K562 (cell line): ENCODE results near the gene CTSW.

Source experiments
- CBFA2T2 ChIP-seq: fragments of 450-650 bp; conservative IDR thresholded peaks from 2 replicates; pipeline ENCODE4 v1.6.1; 2017; ENCODE audit warnings: mild to moderate bottlenecking
- CTCF ChIP-seq, 3 experiments: IDR thresholded peaks in 2 of 3; conservative IDR thresholded peaks in 1 of 3; 2 replicates each; pipeline ENCODE4 v1.5.1; 2011 to 2012; ENCODE audit warnings: low read length in 3 of 3, mild to moderate bottlenecking in 3 of 3, control low read depth in 2 of 3, improper control_type of control experiment in 1 of 3, inconsistent platforms in 1 of 3, low read depth in 1 of 3, mixed read lengths in 1 of 3, moderate library complexity in 1 of 3; ENCODE audit not compliant: insufficient read depth in 2 of 3
- ELF1 ChIP-seq: fragments of 200-800 bp; sonication (Bioruptor generic); IDR thresholded peaks from 2 replicates; pipeline ENCODE4 v1.6.1; 2016; ENCODE audit warnings: missing genetic modification characterization, missing compliant biosample characterization
- FOXK2 ChIP-seq, 2 experiments: fragments of 450-650 bp; IDR thresholded peaks in 1 of 2; conservative IDR thresholded peaks in 1 of 2; 2 replicates each; pipeline ENCODE4 v1.6.1; 2016; ENCODE audit warnings: low read depth in 2 of 2, mild to moderate bottlenecking in 1 of 2
- L3MBTL2 ChIP-seq: fragments of 450-650 bp; IDR thresholded peaks from 2 replicates; pipeline ENCODE4 v1.6.1; 2016; ENCODE audit warnings: mild to moderate bottlenecking, moderate library complexity
- MEF2A ChIP-seq: IDR thresholded peaks from 2 replicates; pipeline ENCODE4 v1.6.1; 2011; ENCODE audit warnings: low read depth, mild to moderate bottlenecking, low read length, moderate library complexity; ENCODE audit not compliant: control insufficient read depth
- NFYB ChIP-seq: IDR thresholded peaks from 2 replicates; pipeline ENCODE4 v1.6.1; 2011; ENCODE audit warnings: mild to moderate bottlenecking, moderate library complexity; ENCODE audit not compliant: insufficient read length; ENCODE audit errors: extremely low read depth
- TEAD4 ChIP-seq, 2 experiments: sonication (generic) in 1 of 2; formaldehyde crosslinking in 1 of 2; IDR thresholded peaks; 2 replicates each; pipeline versions ENCODE4 v1.6.1 to v1.8.0; 2012 to 2022; ENCODE audit warnings: borderline replicate concordance in 1 of 2, inconsistent platforms in 1 of 2, low read length in 1 of 2, mild to moderate bottlenecking in 1 of 2, missing genetic modification reagents in 1 of 2
- ZHX1 ChIP-seq: fragments of 150-350 bp; conservative IDR thresholded peaks from 2 replicates; pipeline ENCODE4 v1.6.1; 2014; ENCODE audit warnings: low read length
- ZNF311 ChIP-seq: fragments of 250-450 bp; sonication (Bioruptor Pico); IDR thresholded peaks from 2 replicates; pipeline ENCODE4 v1.4.0; 2020; ENCODE audit warnings: mild to moderate bottlenecking, moderate library complexity
- ZNF347 ChIP-seq: fragments of 450-650 bp; formaldehyde crosslinking; IDR thresholded peaks from 2 replicates; pipeline ENCODE4 v1.4.0; 2020; ENCODE audit warnings: low read depth, mild to moderate bottlenecking, moderate library complexity
- ZNF511 ChIP-seq: sonication (generic); formaldehyde crosslinking; IDR thresholded peaks from 2 replicates; pipeline ENCODE4 v1.8.0; 2022; ENCODE audit warnings: mild to moderate bottlenecking, missing genetic modification reagents

GRCh38 chr11:65920372-65920802 lies 40.8 kb downstream of the CTSW start:
- TF ChIP-seq TEAD4 (IDR thresholded peaks at IDR 0.05; ENCODE audit: low read length) (no peak), TEAD4 (CRISPR knock-in tag; IDR thresholded peaks at IDR 0.05; ENCODE audit: borderline replicate concordance) (no peak), ZHX1 (no peak), MEF2A (no peak), CTCF (IDR thresholded peaks at IDR 0.05 in 2 of 3, conservative IDR thresholded peaks at IDR 0.05 in 1 of 3; ENCODE audit: insufficient read depth in 2 of 3, low read depth in 1 of 3, low read length in 3 of 3) (no peak), FOXK2 (conservative IDR thresholded peaks at IDR 0.05 in 1 of 2, IDR thresholded peaks at IDR 0.05 in 1 of 2; ENCODE audit: low read depth in 2 of 2) (no peak), ZNF347 (CRISPR knock-in tag) (no peak), ZNF311 (no peak), ZNF511 (CRISPR knock-in tag) (no peak), L3MBTL2 (no peak), CBFA2T2 (no peak), ELF1 (tag) (no peak), NFYB (no peak)
